ENCODE measurements around the gene FAF1.

- TF ChIP-seq GATA2 (IDR thresholded peaks at IDR 0.05; ENCODE audit: low read depth, low read length) = no peak
- no peak for TF ChIP-seq GATA3 (IDR thresholded peaks at IDR 0.05; ENCODE audit: low read depth, low read length)
These were observed 366.6 kb downstream of the FAF1 start for GRCh38 chr1:50593515-50593914.

All from SH-SY5Y (cell line).